Transverse colon (tissue), 3 donors: ENCODE results near the gene TMEFF1.

Experiments used
- POLR2A ChIP-seq: fragments of 450-650 bp; IDR thresholded peaks from one replicate; pipeline ENCODE4 v1.6.1; 2016; ENCODE audit warnings: antibody characterized with exemption, mild to moderate bottlenecking, moderate library complexity
- TF ChIP-seq, protein P1 (sequence below), 5 experiments: fragments of 200-600 bp in 3 of 5; fragments of 450-650 bp in 2 of 5; sonication (generic) in 3 of 5; IDR thresholded peaks; 1 replicate in 2 of 5; 2 replicates in 3 of 5; pipeline ENCODE4 v1.5.1; 2016 to 2017; ENCODE audit warnings: antibody characterized with exemption in 5 of 5, inconsistent platforms in 3 of 5, mild to moderate bottlenecking in 2 of 5, moderate library complexity in 1 of 5

GRCh38 chr9:100525563-100525962 lies 52.6 kb downstream of the TMEFF1 start:
- TF ChIP-seq, protein P1, sequence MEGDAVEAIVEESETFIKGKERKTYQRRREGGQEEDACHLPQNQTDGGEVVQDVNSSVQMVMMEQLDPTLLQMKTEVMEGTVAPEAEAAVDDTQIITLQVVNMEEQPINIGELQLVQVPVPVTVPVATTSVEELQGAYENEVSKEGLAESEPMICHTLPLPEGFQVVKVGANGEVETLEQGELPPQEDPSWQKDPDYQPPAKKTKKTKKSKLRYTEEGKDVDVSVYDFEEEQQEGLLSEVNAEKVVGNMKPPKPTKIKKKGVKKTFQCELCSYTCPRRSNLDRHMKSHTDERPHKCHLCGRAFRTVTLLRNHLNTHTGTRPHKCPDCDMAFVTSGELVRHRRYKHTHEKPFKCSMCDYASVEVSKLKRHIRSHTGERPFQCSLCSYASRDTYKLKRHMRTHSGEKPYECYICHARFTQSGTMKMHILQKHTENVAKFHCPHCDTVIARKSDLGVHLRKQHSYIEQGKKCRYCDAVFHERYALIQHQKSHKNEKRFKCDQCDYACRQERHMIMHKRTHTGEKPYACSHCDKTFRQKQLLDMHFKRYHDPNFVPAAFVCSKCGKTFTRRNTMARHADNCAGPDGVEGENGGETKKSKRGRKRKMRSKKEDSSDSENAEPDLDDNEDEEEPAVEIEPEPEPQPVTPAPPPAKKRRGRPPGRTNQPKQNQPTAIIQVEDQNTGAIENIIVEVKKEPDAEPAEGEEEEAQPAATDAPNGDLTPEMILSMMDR (IDR thresholded peaks at IDR 0.05) = no peak
- TF ChIP-seq POLR2A = no peak
